Measurements from ENCODE around the gene CAPN15.

GRCh38 chr16:515175-515938, 12.2 kb upstream of the CAPN15 start:
- TF ChIP-seq CTCF (IDR thresholded peaks at IDR 0.05), result no peak
- TF ChIP-seq POLR2A (IDR thresholded peaks at IDR 0.05), result no peak

Data from right lobe of liver (tissue), 4 donors.